ENCODE results near the gene ZNF428.
"Not testable (repeated sequence)": the region's sequence is repeated elsewhere in the genome, so short reads cannot be mapped to it uniquely, and the experiment has no call there.

Gene ZNF428

GRCh38 chr19:43642531-43642930 is 23.1 kb upstream of the ZNF428 start:
- in situ Hi-C loops (cut with HindIII; ENCODE audit: low pct_ligation_motif_present, low pct_unique_long_range_greater_than_20kb, low sequenced_read_pairs), result no loop called here
- DNase-seq, result no peak

DNA sequence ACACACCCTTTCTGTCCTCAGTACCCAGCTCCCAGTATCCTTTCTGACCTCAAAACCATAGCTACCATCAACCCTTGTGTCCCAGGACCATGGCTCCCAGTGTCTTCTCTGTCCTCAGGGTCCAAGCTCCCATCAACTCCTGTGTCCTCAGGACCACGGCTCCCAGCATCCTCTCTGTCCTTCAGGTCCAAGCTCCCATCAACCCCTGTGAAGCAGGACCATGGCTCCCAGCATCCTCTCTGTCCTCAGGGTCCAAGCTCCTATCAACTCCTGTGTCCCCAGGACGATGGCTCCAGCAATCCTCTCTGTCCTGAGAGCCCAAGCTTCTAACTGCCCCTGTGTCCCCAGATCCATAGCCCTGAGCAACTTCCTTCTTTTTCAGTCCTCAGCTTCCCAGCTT is 21.9 kb upstream of the ZNF428 start:
- in situ Hi-C loops (cut with HindIII; ENCODE audit: low pct_ligation_motif_present, low pct_unique_long_range_greater_than_20kb, low sequenced_read_pairs), result no loop called here

DNA sequence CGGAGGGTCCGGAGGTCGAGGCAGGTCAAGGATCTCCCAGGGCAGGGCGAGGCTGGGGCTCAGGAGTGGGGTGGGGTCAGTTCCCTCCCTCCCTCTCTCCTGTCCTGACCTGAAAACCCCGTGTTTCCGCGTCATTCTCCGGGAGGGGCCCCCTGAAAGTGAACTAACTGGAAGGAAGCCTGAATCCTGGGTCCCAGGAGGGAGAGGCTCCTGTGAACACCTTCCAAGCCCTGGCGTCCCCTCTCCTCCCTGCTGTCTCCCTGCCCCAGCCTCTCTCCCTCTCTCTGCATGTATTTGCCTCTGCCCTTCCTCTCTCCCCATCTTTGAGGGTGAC is 21.0 kb upstream of the ZNF428 start:
- in situ Hi-C loops (cut with HindIII; ENCODE audit: low pct_ligation_motif_present, low pct_unique_long_range_greater_than_20kb, low sequenced_read_pairs), result no loop called here
- no peak for DNase-seq

More for the DNA sequence above, 21.9 kb upstream of the ZNF428 start:
- no peak for DNase-seq

- in situ Hi-C loops (cut with HindIII; ENCODE audit: low pct_ligation_motif_present, low pct_unique_long_range_greater_than_20kb, low sequenced_read_pairs), result no loop called here
- peak; percentile 28 for DNase-seq
Observed at GRCh38 chr19:43639519-43640423, 20.3 kb upstream of the ZNF428 start, which contains the start of gene CADM4. Gene CADM4, minus strand, starts transcription at chr19:43639850. Its CDS starts 60 bp downstream, at chr19:43639790.

GRCh38 chr19:43638995-43639518 is 19.6 kb upstream of the ZNF428 start:
- in situ Hi-C loops (cut with HindIII; ENCODE audit: low pct_ligation_motif_present, low pct_unique_long_range_greater_than_20kb, low sequenced_read_pairs), result no loop called here
- DNase-seq, result no peak

DNA sequence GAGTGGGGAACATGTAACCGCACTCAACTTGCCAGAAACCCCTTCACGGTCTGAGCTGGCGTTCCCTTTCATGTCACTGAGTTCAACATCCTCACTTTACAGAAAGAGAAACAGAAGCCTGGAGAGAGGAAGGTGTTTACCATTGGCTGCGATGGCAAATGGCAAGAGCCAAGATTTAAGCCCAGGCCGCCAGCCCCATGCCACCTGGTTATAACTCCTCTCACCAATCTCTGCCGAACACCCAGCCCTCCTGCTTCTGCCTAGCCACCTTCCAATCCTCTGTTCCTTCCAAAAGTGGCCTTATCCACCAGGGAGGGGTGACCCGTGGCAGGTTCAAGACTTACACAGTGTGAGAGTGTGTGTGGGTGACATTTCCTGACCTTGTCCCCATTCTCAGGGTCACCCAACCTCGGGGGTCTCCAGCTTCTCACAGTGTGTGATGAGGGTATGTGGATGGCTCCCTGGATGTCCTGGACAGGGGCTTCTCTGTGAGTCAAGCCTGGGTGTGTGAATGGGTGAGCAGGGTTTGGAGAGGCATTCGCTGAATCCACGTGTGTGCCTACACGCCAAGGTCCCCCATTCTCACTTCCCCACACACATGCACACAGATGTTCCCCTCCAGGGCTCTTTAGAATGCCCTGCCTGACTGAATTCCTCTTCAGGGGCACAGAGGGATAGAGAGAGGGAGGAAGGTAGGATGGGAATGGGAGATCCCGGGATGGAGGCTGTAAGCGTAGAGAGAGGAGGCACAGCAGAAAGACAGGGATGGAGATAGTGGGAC is 19.0 kb upstream of the ZNF428 start:
- DNase-seq, result no peak
- in situ Hi-C loops (cut with HindIII; ENCODE audit: low pct_ligation_motif_present, low pct_unique_long_range_greater_than_20kb, low sequenced_read_pairs), result no loop called here

- in situ Hi-C loops (cut with HindIII; ENCODE audit: low pct_ligation_motif_present, low pct_unique_long_range_greater_than_20kb, low sequenced_read_pairs), result no loop called here
- no peak for DNase-seq
Observed at GRCh38 chr19:43636121-43636683, 16.8 kb upstream of the ZNF428 start.

- DNase-seq; in situ Hi-C loops (cut with HindIII; ENCODE audit: low pct_ligation_motif_present, low pct_unique_long_range_greater_than_20kb, low sequenced_read_pairs): not testable (repeated sequence)
Observed at GRCh38 chr19:43635561-43635940, 16.1 kb upstream of the ZNF428 start.

- no peak for DNase-seq
- in situ Hi-C loops (cut with HindIII; ENCODE audit: low pct_ligation_motif_present, low pct_unique_long_range_greater_than_20kb, low sequenced_read_pairs), result no loop called here
Observed at GRCh38 chr19:43634872-43635560, 15.6 kb upstream of the ZNF428 start.

- no peak for DNase-seq
- in situ Hi-C loops (cut with HindIII; ENCODE audit: low pct_ligation_motif_present, low pct_unique_long_range_greater_than_20kb, low sequenced_read_pairs), result no loop called here
Observed at GRCh38 chr19:43634506-43634871, 15.1 kb upstream of the ZNF428 start.

- in situ Hi-C loops (cut with HindIII; ENCODE audit: low pct_ligation_motif_present, low pct_unique_long_range_greater_than_20kb, low sequenced_read_pairs), result no loop called here
- no peak for DNase-seq
Observed at GRCh38 chr19:43634068-43634467, 14.6 kb upstream of the ZNF428 start.

- in situ Hi-C loops (cut with HindIII; ENCODE audit: low pct_ligation_motif_present, low pct_unique_long_range_greater_than_20kb, low sequenced_read_pairs), result no loop called here
- no peak for DNase-seq
Observed at GRCh38 chr19:43633520-43633919, 14.1 kb upstream of the ZNF428 start.

DNA sequence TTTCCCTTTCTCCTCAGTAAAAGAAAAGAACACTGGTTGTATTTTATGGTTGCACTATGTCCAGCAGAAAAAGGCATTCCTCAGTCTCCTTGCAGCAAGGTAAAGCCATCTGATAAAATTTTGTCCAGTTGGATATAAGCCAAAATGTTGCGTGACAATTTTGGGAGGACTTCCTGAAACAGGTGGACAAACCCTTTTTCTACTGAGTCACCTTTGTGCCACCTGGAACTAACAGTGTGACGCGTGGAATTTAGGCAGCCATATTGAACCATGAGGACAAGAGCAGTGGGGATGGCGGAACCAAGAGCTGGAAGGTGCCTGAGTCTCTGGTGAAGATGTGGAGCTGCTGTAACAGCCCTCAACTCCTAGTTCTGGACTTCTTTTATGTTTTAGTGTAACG is 12.1 kb upstream of the ZNF428 start:
- in situ Hi-C loops (cut with HindIII; ENCODE audit: low pct_ligation_motif_present, low pct_unique_long_range_greater_than_20kb, low sequenced_read_pairs), result no loop called here
- no peak for DNase-seq

DNA sequence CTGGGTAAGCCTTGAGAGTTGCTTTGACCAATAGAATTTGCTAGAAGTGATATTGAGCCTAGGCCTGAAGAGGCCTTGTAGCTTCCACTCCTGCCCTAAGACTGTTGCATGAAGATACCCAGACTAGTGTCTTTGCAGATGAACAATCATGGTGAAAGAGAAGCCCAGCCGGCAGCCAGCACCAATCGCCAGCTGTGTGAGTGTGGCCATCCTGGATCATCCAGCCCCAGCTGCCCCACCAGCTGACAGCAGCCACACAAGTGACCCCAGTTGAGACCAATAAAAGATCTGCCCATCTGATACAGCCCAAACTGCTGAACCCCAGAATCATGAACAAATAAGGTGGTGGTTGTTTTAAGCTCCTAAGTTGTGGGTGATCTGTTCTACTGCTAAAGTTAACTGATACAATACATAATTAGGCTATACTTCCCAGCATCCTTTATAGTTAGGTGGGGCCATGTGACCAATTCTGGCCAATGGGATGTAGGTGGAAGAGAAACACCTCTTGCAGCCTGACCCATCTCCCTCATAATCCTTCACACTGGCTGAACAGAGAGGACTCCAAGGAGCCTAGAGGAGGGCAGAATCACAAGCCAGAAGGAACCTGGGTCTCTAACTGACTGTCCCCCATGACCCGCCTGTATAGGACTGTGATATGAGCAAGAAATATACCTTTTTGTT is 9.4 kb upstream of the ZNF428 start:
- DNase-seq, result no peak
- in situ Hi-C loops (cut with HindIII; ENCODE audit: low pct_ligation_motif_present, low pct_unique_long_range_greater_than_20kb, low sequenced_read_pairs), result no loop called here

- no peak for DNase-seq
- in situ Hi-C loops (cut with HindIII; ENCODE audit: low pct_ligation_motif_present, low pct_unique_long_range_greater_than_20kb, low sequenced_read_pairs), result no loop called here
Observed at GRCh38 chr19:43626838-43627237, 7.4 kb upstream of the ZNF428 start.

DNA sequence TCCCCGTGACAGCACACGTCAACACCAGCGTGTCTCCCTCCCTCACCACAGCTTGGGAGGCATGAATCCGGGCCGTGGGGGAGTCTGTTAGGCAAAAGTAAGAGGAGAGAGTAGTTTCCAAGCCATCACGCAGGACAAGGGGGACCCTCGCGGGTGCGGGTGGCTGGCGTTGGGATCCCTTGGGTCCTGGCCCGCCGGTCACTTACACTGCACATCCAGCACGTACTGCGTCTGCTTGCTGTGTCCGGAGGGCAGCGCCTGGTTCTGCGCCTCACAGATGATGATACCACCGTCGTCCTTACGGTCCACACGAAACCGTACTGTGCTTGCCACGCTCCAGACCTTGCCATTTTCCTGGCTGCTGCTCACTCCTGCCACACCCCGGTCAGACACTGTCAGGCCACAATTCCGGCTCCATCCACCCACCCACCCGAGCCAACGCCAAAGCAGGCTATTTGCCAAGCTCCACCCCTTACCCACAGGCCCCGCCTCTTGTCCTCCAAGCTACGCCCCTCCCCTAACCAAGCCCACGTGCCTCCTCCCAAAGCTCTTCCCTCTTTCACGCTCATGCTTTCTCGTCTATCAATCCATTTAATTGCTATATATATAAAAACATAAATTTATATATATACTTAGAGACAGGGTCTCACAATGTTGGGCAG is 6.6 kb upstream of the ZNF428 start:
- in situ Hi-C loops (cut with HindIII; ENCODE audit: low pct_ligation_motif_present, low pct_unique_long_range_greater_than_20kb, low sequenced_read_pairs), result no loop called here
- DNase-seq, result no peak

GRCh38 chr19:43624933-43625332 is 5.5 kb upstream of the ZNF428 start:
- in situ Hi-C loops (cut with HindIII; ENCODE audit: low pct_ligation_motif_present, low pct_unique_long_range_greater_than_20kb, low sequenced_read_pairs), result no loop called here
- no peak for DNase-seq
